ENCODE results near the gene MAST2. TPM values are rescaled to one million over a fixed set of nuclear protein-coding genes. Genes with fewer than 3 reads are reported as not detected.
A peak's percentile ranks its signal among the peaks of the same experiment; 100 is the strongest.
"Not testable (repeated sequence)": the region's sequence is repeated elsewhere in the genome, so short reads cannot be mapped to it uniquely, and the experiment has no call there.

The MAST2 gene
- total and polyA plus RNA-seq, 3 experiments from 2014 or later: 5.6 to 29.9 (median 29.5) TPM

GRCh38 chr1:45961936-45962335 lies 158.5 kb downstream of the MAST2 start:
- H3K9me3 ChIP-seq (ENCODE audit: low read length): not testable (repeated sequence)

GRCh38 chr1:45968941-45969666 lies 165.7 kb downstream of the MAST2 start:
- Mint-ChIP-seq H3K36me3 (peaks cover 1 to 14% (median 6%) of the 10 kb centered on the region in 3 donors), H3K27me3 (no peaks in the 10 kb centered on the region), H3K27ac (no peak overlapping the region), H3K9me3 (no peaks in the 10 kb centered on the region), H3K4me1 (no peaks in the 10 kb centered on the region), H3K4me3 (no peak overlapping the region)
- ChIA-PET POLR2A (no interaction called here), CTCF (no interaction called here)
- Histone ChIP-seq H3K27me3 (ENCODE audit: insufficient read depth, low read length, poor library complexity, severe bottlenecking) (no peaks in the 10 kb centered on the region), H3K27ac (ENCODE audit: low read depth, low read length) (no peak overlapping the region), H3K4me3 (ENCODE audit: low read length) (no peak overlapping the region), H3K36me3 (ENCODE audit: insufficient read depth, low read length) (no peaks in the 10 kb centered on the region), H3K9me3 (ENCODE audit: low read length) (no peaks in the 10 kb centered on the region), H3K4me1 (ENCODE audit: insufficient read depth, low read length) (no peaks in the 10 kb centered on the region)
- DNase-seq: no peak

More at GRCh38 chr1:45961936-45962335, 158.5 kb downstream of the MAST2 start:
- H3K27ac Mint-ChIP-seq; POLR2A ChIA-PET; H3K4me1 ChIP-seq (ENCODE audit: insufficient read depth, low read length); H3K4me1 Mint-ChIP-seq; CTCF ChIA-PET; DNase-seq; H3K27me3 ChIP-seq (ENCODE audit: insufficient read depth, low read length, poor library complexity, severe bottlenecking); H3K4me3 ChIP-seq (ENCODE audit: low read length); H3K27ac ChIP-seq (ENCODE audit: low read depth, low read length); H3K4me3 Mint-ChIP-seq; H3K36me3 ChIP-seq (ENCODE audit: insufficient read depth, low read length); H3K9me3 Mint-ChIP-seq; H3K27me3 Mint-ChIP-seq: not testable (repeated sequence)
- peaks cover 0 to 18% (median 2%) of the 10 kb centered on the region in 3 donors for H3K36me3 Mint-ChIP-seq

GRCh38 chr1:45969866-45970265 lies 166.5 kb downstream of the MAST2 start:
- peaks cover 1 to 12% (median 6%) of the 10 kb centered on the region in 3 donors for H3K36me3 Mint-ChIP-seq
- no peak overlapping the region for H3K4me3 Mint-ChIP-seq
- DNase-seq: no peak
- H3K4me1 ChIP-seq (ENCODE audit: insufficient read depth, low read length): no peaks in the 10 kb centered on the region
- H3K4me1 Mint-ChIP-seq: no peaks in the 10 kb centered on the region
- no peaks in the 10 kb centered on the region for H3K9me3 ChIP-seq (ENCODE audit: low read length)
- H3K27me3 ChIP-seq (ENCODE audit: insufficient read depth, low read length, poor library complexity, severe bottlenecking): no peaks in the 10 kb centered on the region
- H3K36me3 ChIP-seq (ENCODE audit: insufficient read depth, low read length): no peaks in the 10 kb centered on the region
- H3K27ac Mint-ChIP-seq: no peak overlapping the region
- no peak overlapping the region for H3K27ac ChIP-seq (ENCODE audit: low read depth, low read length)
- H3K9me3 Mint-ChIP-seq: no peaks in the 10 kb centered on the region
- H3K27me3 Mint-ChIP-seq: no peaks in the 10 kb centered on the region
- POLR2A ChIA-PET: interaction anchor here (0.7 kb wide), 1 partner anchor 10 kb away, joined by 3 read pairs; no protein-coding TSS in a partner anchor
- CTCF ChIA-PET: no interaction called here
- no peak overlapping the region for H3K4me3 ChIP-seq (ENCODE audit: low read length)

- no peak for DNase-seq
- no peak overlapping the region for H3K4me3 Mint-ChIP-seq
- no peaks in the 10 kb centered on the region for H3K4me1 ChIP-seq (ENCODE audit: insufficient read depth, low read length)
- H3K27ac ChIP-seq (ENCODE audit: low read depth, low read length): no peak overlapping the region
- no peaks in the 10 kb centered on the region for H3K27me3 ChIP-seq (ENCODE audit: insufficient read depth, low read length, poor library complexity, severe bottlenecking)
- CTCF ChIA-PET: interaction anchor here (1.2 kb wide), 1 partner anchor 97 kb away, joined by 3 read pairs; no protein-coding TSS in a partner anchor
- peak overlapping the region in 1 of 8 donors; percentile 38 for H3K27ac Mint-ChIP-seq
- peaks cover 1 to 10% (median 6%) of the 10 kb centered on the region in 3 donors for H3K36me3 Mint-ChIP-seq
- no peak overlapping the region for H3K4me3 ChIP-seq (ENCODE audit: low read length)
- POLR2A ChIA-PET: no interaction called here
- no peaks in the 10 kb centered on the region for H3K9me3 Mint-ChIP-seq
- no peaks in the 10 kb centered on the region for H3K4me1 Mint-ChIP-seq
- no peaks in the 10 kb centered on the region for H3K9me3 ChIP-seq (ENCODE audit: low read length)
- no peaks in the 10 kb centered on the region for H3K36me3 ChIP-seq (ENCODE audit: insufficient read depth, low read length)
- H3K27me3 Mint-ChIP-seq: no peaks in the 10 kb centered on the region
Measured at GRCh38 chr1:45971335-45971734, 167.9 kb downstream of the MAST2 start.

GRCh38 chr1:45971922-45972531 lies 168.6 kb downstream of the MAST2 start:
- CTCF ChIA-PET: no interaction called here
- no peak for DNase-seq
- Histone ChIP-seq H3K27me3 (ENCODE audit: insufficient read depth, low read length, poor library complexity, severe bottlenecking) (no peaks in the 10 kb centered on the region), H3K36me3 (ENCODE audit: insufficient read depth, low read length) (no peaks in the 10 kb centered on the region), H3K4me3 (ENCODE audit: low read length) (no peak overlapping the region), H3K9me3 (ENCODE audit: low read length) (no peaks in the 10 kb centered on the region), H3K4me1 (ENCODE audit: insufficient read depth, low read length) (no peaks in the 10 kb centered on the region), H3K27ac (ENCODE audit: low read depth, low read length) (no peak overlapping the region)
- Mint-ChIP-seq H3K27me3 (no peaks in the 10 kb centered on the region), H3K9me3 (no peaks in the 10 kb centered on the region), H3K4me1 (no peaks in the 10 kb centered on the region), H3K4me3 (no peak overlapping the region), H3K27ac (no peak overlapping the region), H3K36me3 (peaks cover 1 to 10% (median 6%) of the 10 kb centered on the region in 3 donors)
- POLR2A ChIA-PET: no interaction called here

- H3K36me3 Mint-ChIP-seq: peaks cover 1 to 10% (median 6%) of the 10 kb centered on the region in 3 donors
- no peak overlapping the region for H3K4me3 Mint-ChIP-seq
- no peaks in the 10 kb centered on the region for H3K36me3 ChIP-seq (ENCODE audit: insufficient read depth, low read length)
- no peaks in the 10 kb centered on the region for H3K27me3 ChIP-seq (ENCODE audit: insufficient read depth, low read length, poor library complexity, severe bottlenecking)
- no peaks in the 10 kb centered on the region for H3K27me3 Mint-ChIP-seq
- no peaks in the 10 kb centered on the region for H3K4me1 ChIP-seq (ENCODE audit: insufficient read depth, low read length)
- CTCF ChIA-PET: no interaction called here
- H3K4me1 Mint-ChIP-seq: no peaks in the 10 kb centered on the region
- H3K27ac Mint-ChIP-seq: no peak overlapping the region
- DNase-seq: no peak
- no peaks in the 10 kb centered on the region for H3K9me3 Mint-ChIP-seq
- POLR2A ChIA-PET: no interaction called here
- H3K4me3 ChIP-seq (ENCODE audit: low read length): no peak overlapping the region
- H3K9me3 ChIP-seq (ENCODE audit: low read length): no peaks in the 10 kb centered on the region
- H3K27ac ChIP-seq (ENCODE audit: low read depth, low read length): no peak overlapping the region
Measured at GRCh38 chr1:45972621-45973020, 169.2 kb downstream of the MAST2 start.

GRCh38 chr1:45973121-45973520 lies 169.7 kb downstream of the MAST2 start:
- H3K27ac Mint-ChIP-seq: no peak overlapping the region
- no peak overlapping the region for H3K27ac ChIP-seq (ENCODE audit: low read depth, low read length)
- H3K4me3 ChIP-seq (ENCODE audit: low read length): no peak overlapping the region
- no peaks in the 10 kb centered on the region for H3K4me1 ChIP-seq (ENCODE audit: insufficient read depth, low read length)
- ChIA-PET POLR2A (no interaction called here), CTCF (no interaction called here)
- no peaks in the 10 kb centered on the region for H3K27me3 Mint-ChIP-seq
- peaks cover 1 to 10% (median 6%) of the 10 kb centered on the region in 3 donors for H3K36me3 Mint-ChIP-seq
- H3K4me1 Mint-ChIP-seq: no peaks in the 10 kb centered on the region
- H3K9me3 ChIP-seq (ENCODE audit: low read length): no peaks in the 10 kb centered on the region
- no peaks in the 10 kb centered on the region for H3K36me3 ChIP-seq (ENCODE audit: insufficient read depth, low read length)
- H3K4me3 Mint-ChIP-seq: no peak overlapping the region
- DNase-seq: no peak
- no peaks in the 10 kb centered on the region for H3K9me3 Mint-ChIP-seq
- H3K27me3 ChIP-seq (ENCODE audit: insufficient read depth, low read length, poor library complexity, severe bottlenecking): no peaks in the 10 kb centered on the region

GRCh38 chr1:45974541-45975269 lies 171.3 kb downstream of the MAST2 start:
- H3K4me1 ChIP-seq (ENCODE audit: insufficient read depth, low read length): no peaks in the 10 kb centered on the region
- no peak overlapping the region for H3K27ac Mint-ChIP-seq
- ChIA-PET CTCF (no interaction called here), POLR2A (no interaction called here)
- no peaks in the 10 kb centered on the region for H3K9me3 Mint-ChIP-seq
- H3K4me3 Mint-ChIP-seq: no peak overlapping the region
- peaks cover 1 to 10% (median 4%) of the 10 kb centered on the region in 3 donors for H3K36me3 Mint-ChIP-seq
- H3K4me1 Mint-ChIP-seq: no peaks in the 10 kb centered on the region
- no peaks in the 10 kb centered on the region for H3K27me3 Mint-ChIP-seq
- no peak overlapping the region for H3K27ac ChIP-seq (ENCODE audit: low read depth, low read length)
- H3K36me3 ChIP-seq (ENCODE audit: insufficient read depth, low read length): no peaks in the 10 kb centered on the region
- no peak for DNase-seq
- no peaks in the 10 kb centered on the region for H3K27me3 ChIP-seq (ENCODE audit: insufficient read depth, low read length, poor library complexity, severe bottlenecking)
- H3K9me3 ChIP-seq (ENCODE audit: low read length): no peaks in the 10 kb centered on the region
- H3K4me3 ChIP-seq (ENCODE audit: low read length): no peak overlapping the region
